T follicular helper cell (primary cell): ENCODE data around the gene PSMB2.

ENCODE experiments used
- DNase-seq: peaks from one replicate; pipeline ENCODE4 v3.0.0-alpha.2; 2020; ENCODE audit warnings: low read depth

Gene PSMB2

GRCh38 chr1:35642471-35642955 is 1.2 kb upstream of the PSMB2 start:
- no peak for DNase-seq

GRCh38 chr1:35640380-35641232 is 720 bp downstream of the PSMB2 start:
- DNase-seq = no peak

GRCh38 chr1:35637401-35637809 is 3.9 kb downstream of the PSMB2 start:
- no peak for DNase-seq

GRCh38 chr1:35633547-35633946 is 7.8 kb downstream of the PSMB2 start:
- no peak for DNase-seq

- DNase-seq = no peak
These were observed 9.9 kb downstream of the PSMB2 start for GRCh38 chr1:35631396-35631795.

GRCh38 chr1:35629051-35629450 is 12.3 kb downstream of the PSMB2 start:
- no peak for DNase-seq

- DNase-seq = no peak
These were observed 17.5 kb downstream of the PSMB2 start for GRCh38 chr1:35623832-35624231.

- no peak for DNase-seq
These were observed 18.7 kb downstream of the PSMB2 start for GRCh38 chr1:35622510-35623178.

- DNase-seq = no peak
These were observed 21.8 kb downstream of the PSMB2 start for GRCh38 chr1:35619237-35620121.

GRCh38 chr1:35615440-35615839 is 25.9 kb downstream of the PSMB2 start:
- DNase-seq = no peak

GRCh38 chr1:35611655-35612054 is 29.7 kb downstream of the PSMB2 start:
- no peak for DNase-seq

GRCh38 chr1:35605867-35606182 is 35.5 kb downstream of the PSMB2 start:
- no peak for DNase-seq

GRCh38 chr1:35605071-35605866 is 36.1 kb downstream of the PSMB2 start:
- no peak for DNase-seq

- no peak for DNase-seq
These were observed 37.4 kb downstream of the PSMB2 start for GRCh38 chr1:35603941-35604340.

- no peak for DNase-seq
These were observed 37.9 kb downstream of the PSMB2 start for GRCh38 chr1:35603468-35603867.

GRCh38 chr1:35600593-35600992 is 40.7 kb downstream of the PSMB2 start:
- DNase-seq = no peak

- no peak for DNase-seq
These were observed 41.9 kb downstream of the PSMB2 start for GRCh38 chr1:35599411-35599810.

GRCh38 chr1:35598895-35599294 is 42.4 kb downstream of the PSMB2 start:
- DNase-seq = no peak

- no peak for DNase-seq
These were observed 43.5 kb downstream of the PSMB2 start for GRCh38 chr1:35597870-35598269.

- no peak for DNase-seq
These were observed 45.6 kb downstream of the PSMB2 start for GRCh38 chr1:35595684-35596083.

- no peak for DNase-seq
These were observed 47.1 kb downstream of the PSMB2 start for GRCh38 chr1:35594005-35594760.
